Esophagus muscularis mucosa (tissue), 3 donors: Measurements from ENCODE around the gene NTM.

Source experiments
- EP300 ChIP-seq: sonication (generic); formaldehyde crosslinking; IDR thresholded peaks from one replicate; pipeline ENCODE4 v1.6.1; 2017; ENCODE audit warnings: antibody characterized with exemption
- TF ChIP-seq, protein P1 (sequence below), 3 experiments: fragments of 200-600 bp in 2 of 3; fragments of 450-650 bp in 1 of 3; sonication (generic) in 2 of 3; IDR thresholded peaks; one replicate each; pipeline ENCODE4 v1.5.1; 2017 to 2019; ENCODE audit warnings: antibody characterized with exemption in 3 of 3, mild to moderate bottlenecking in 2 of 3, moderate library complexity in 1 of 3

DNA sequence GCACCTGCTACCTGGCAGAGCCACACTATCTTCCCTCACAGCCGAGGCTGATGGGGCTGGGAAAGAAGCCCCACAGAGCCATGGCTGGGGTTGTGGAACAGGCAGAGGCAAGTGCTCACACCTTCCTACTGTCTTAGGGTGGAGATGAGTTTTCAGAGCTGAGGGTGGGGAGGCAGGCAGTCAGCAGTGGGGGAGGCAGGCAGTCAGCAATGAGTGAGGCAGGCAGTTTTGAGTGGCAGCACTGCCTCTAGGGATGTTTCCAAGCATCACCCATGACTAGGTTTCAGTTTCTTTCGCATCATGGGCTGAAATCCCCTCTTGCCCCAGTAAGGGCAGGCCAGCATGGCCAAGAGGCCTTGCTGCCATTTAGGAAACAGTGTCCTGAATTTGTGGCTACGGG lies 41.6 kb upstream of the NTM start:
- TF ChIP-seq, protein P1, sequence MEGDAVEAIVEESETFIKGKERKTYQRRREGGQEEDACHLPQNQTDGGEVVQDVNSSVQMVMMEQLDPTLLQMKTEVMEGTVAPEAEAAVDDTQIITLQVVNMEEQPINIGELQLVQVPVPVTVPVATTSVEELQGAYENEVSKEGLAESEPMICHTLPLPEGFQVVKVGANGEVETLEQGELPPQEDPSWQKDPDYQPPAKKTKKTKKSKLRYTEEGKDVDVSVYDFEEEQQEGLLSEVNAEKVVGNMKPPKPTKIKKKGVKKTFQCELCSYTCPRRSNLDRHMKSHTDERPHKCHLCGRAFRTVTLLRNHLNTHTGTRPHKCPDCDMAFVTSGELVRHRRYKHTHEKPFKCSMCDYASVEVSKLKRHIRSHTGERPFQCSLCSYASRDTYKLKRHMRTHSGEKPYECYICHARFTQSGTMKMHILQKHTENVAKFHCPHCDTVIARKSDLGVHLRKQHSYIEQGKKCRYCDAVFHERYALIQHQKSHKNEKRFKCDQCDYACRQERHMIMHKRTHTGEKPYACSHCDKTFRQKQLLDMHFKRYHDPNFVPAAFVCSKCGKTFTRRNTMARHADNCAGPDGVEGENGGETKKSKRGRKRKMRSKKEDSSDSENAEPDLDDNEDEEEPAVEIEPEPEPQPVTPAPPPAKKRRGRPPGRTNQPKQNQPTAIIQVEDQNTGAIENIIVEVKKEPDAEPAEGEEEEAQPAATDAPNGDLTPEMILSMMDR (IDR thresholded peaks at IDR 0.05): no peak
- TF ChIP-seq EP300: no peak
